Ecto neural progenitor cell (in vitro differentiated cells): ENCODE measurements around the gene ANKRD65.
"Not testable (repeated sequence)": the region's sequence is repeated elsewhere in the genome, so short reads cannot be mapped to it uniquely, and the experiment has no call there.

ENCODE experiments used
- DNase-seq: peaks from one replicate; pipeline ENCODE4 v3.0.0-alpha.2; 2018; ENCODE audit warnings: low spot score

The ANKRD65 gene

GRCh38 chr1:1415751-1416150 lies 5.3 kb downstream of the ANKRD65 start:
- no peak for DNase-seq

GRCh38 chr1:1412311-1412902 lies 8.7 kb downstream of the ANKRD65 start:
- not testable (repeated sequence) for DNase-seq

GRCh38 chr1:1411626-1412025 lies 9.4 kb downstream of the ANKRD65 start:
- DNase-seq = no peak

GRCh38 chr1:1410238-1410637 lies 10.8 kb downstream of the ANKRD65 start:
- not testable (repeated sequence) for DNase-seq

- DNase-seq = peak; percentile 64
Observed at GRCh38 chr1:1407636-1408318, 13.3 kb downstream of the ANKRD65 start.

GRCh38 chr1:1406821-1407635 lies 14.0 kb downstream of the ANKRD65 start, which contains the start of gene MRPL20:
TSS of gene MRPL20 (minus strand) at chr1:1407293. CDS start at chr1:1407217, 76 bp downstream.
- peak; percentile 94 for DNase-seq

GRCh38 chr1:1406101-1406820 lies 14.8 kb downstream of the ANKRD65 start:
- no peak for DNase-seq

- DNase-seq = no peak
Observed at GRCh38 chr1:1403653-1404052, 17.4 kb downstream of the ANKRD65 start.

- not testable (repeated sequence) for DNase-seq
Observed at GRCh38 chr1:1402901-1403392, 18.1 kb downstream of the ANKRD65 start.

- DNase-seq = peak; percentile 58
Observed at GRCh38 chr1:1402072-1402900, 18.8 kb downstream of the ANKRD65 start.

GRCh38 chr1:1401457-1402010 lies 19.5 kb downstream of the ANKRD65 start:
- no peak for DNase-seq

GRCh38 chr1:1400576-1401456 lies 20.3 kb downstream of the ANKRD65 start:
- DNase-seq = peak; percentile 43

- DNase-seq = peak; percentile 49
Observed at GRCh38 chr1:1399872-1400575, 21.1 kb downstream of the ANKRD65 start.

GRCh38 chr1:1399187-1399871 lies 21.7 kb downstream of the ANKRD65 start, which contains the start of gene CCNL2:
TSS of gene CCNL2 (minus strand) at chr1:1399335. CDS start at chr1:1399306, 29 bp downstream.
- DNase-seq = peak; percentile 99

GRCh38 chr1:1398677-1399186 lies 22.3 kb downstream of the ANKRD65 start:
- DNase-seq = no peak

- DNase-seq = no peak
Observed at GRCh38 chr1:1397839-1398523, 23.1 kb downstream of the ANKRD65 start.

GRCh38 chr1:1395166-1395565 lies 25.9 kb downstream of the ANKRD65 start:
- DNase-seq = no peak

- DNase-seq = no peak
Observed at GRCh38 chr1:1394116-1394515, 27.0 kb downstream of the ANKRD65 start.
